ENCODE measurements around the gene KRTAP6-2.

DNA sequence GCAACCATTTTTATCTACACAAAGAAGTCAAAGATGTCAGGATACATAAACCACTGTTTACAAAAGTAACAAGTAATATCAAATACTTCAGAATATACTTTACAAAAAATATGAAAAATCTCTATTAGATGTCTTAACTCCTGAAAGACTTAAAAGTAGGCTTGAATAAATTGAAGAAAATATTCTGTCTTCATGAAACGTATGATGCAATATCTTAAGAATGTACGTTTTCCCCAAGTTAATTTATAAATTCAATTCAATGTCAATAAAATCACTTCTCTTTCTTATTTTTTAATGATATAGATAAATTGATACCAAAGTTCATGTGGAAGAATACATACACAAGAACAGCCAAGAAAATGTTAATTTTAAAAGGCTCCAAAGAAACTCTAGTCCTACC lies 43.6 kb downstream of the KRTAP6-2 start:
- TF ChIP-seq CTCF (IDR thresholded peaks at IDR 0.05) (no peak), POLR2A (IDR thresholded peaks at IDR 0.05) (no peak)
